ENCODE data around the gene NUTF2.

GRCh38 chr16:67864594-67864993 is 17.9 kb downstream of the NUTF2 start:
- TF ChIP-seq CTCF (IDR thresholded peaks at IDR 0.05) (no peak), POLR2A (IDR thresholded peaks at IDR 0.05) (no peak)

All from lower leg skin (tissue), 3 donors.